Neuronal stem cell (in vitro differentiated cells): ENCODE data around the gene STAC3.

Source experiments
- DNase-seq: peaks from one replicate; pipeline ENCODE4 v3.0.0-alpha.2; 2013; ENCODE audit warnings: low spot score
- H2AFZ ChIP-seq: one replicate; pipeline ENCODE4 v1.6.1; 2013; ENCODE audit warnings: mild to moderate bottlenecking, low read length, inconsistent platforms
- H2AK5ac ChIP-seq: 2 replicates; pipeline ENCODE4 v1.6.1; 2013; ENCODE audit warnings: low read depth, mild to moderate bottlenecking, inconsistent platforms, low read length, moderate library complexity, mixed read lengths
- H2BK120ac ChIP-seq: 2 replicates; pipeline ENCODE4 v1.6.1; 2013; ENCODE audit warnings: low read depth, mild to moderate bottlenecking, inconsistent platforms, low read length, moderate library complexity, mixed read lengths
- H2BK12ac ChIP-seq: one replicate; pipeline ENCODE4 v1.6.1; 2013; ENCODE audit warnings: low read length, inconsistent platforms
- H2BK15ac ChIP-seq: 2 replicates; pipeline ENCODE4 v1.6.1; 2013; ENCODE audit warnings: mild to moderate bottlenecking, low read length, inconsistent platforms, mixed read lengths
- H2BK5ac ChIP-seq: one replicate; pipeline ENCODE4 v1.6.1; 2013; ENCODE audit warnings: inconsistent platforms, mild to moderate bottlenecking, low read length, moderate library complexity
- H3K14ac ChIP-seq: one replicate; pipeline ENCODE4 v1.6.1; 2013; ENCODE audit warnings: low read length, inconsistent platforms
- H3K18ac ChIP-seq: 2 replicates; pipeline ENCODE4 v1.6.1; 2013; ENCODE audit warnings: low read length, inconsistent platforms
- H3K23ac ChIP-seq: 2 replicates; pipeline ENCODE4 v1.6.1; 2013; ENCODE audit warnings: low read depth, mild to moderate bottlenecking, mixed read lengths, low read length, inconsistent platforms; ENCODE audit not compliant: poor library complexity
- H3K27ac ChIP-seq: replicated peaks from 3 replicates; pipeline ENCODE4 v1.5.1; 2013; ENCODE audit warnings: low read length, inconsistent platforms
- H3K27me3 ChIP-seq, 3 experiments: 2 replicates each; pipeline ENCODE4 v1.6.1; 2013; ENCODE audit warnings: low read length in 3 of 3, mild to moderate bottlenecking in 2 of 3, inconsistent platforms in 1 of 3, low read depth in 1 of 3, mixed read lengths in 1 of 3, moderate library complexity in 1 of 3; ENCODE audit not compliant: control insufficient read depth in 3 of 3, insufficient read depth in 3 of 3
- H3K36me3 ChIP-seq, 2 donors: replicated peaks in 1 of 2; 2 replicates each; pipeline ENCODE4 v1.6.1; 2013; ENCODE audit warnings: low read length in 2 of 2; ENCODE audit not compliant: control insufficient read depth in 2 of 2, insufficient read depth in 2 of 2
- H3K4ac ChIP-seq: 2 replicates; pipeline ENCODE4 v1.6.1; 2013; ENCODE audit warnings: inconsistent platforms, mild to moderate bottlenecking, low read length, moderate library complexity
- H3K4me1 ChIP-seq, 2 donors: 1 replicate in 1 of 2; 2 replicates in 1 of 2; pipeline ENCODE4 v1.6.1; 2013; ENCODE audit warnings: low read length in 2 of 2, low read depth in 1 of 2; ENCODE audit not compliant: control insufficient read depth in 2 of 2, insufficient read depth in 1 of 2
- H3K4me2 ChIP-seq: one replicate; pipeline ENCODE4 v1.6.1; 2013; ENCODE audit warnings: mild to moderate bottlenecking, low read length, inconsistent platforms; ENCODE audit not compliant: insufficient read depth, poor library complexity, severe bottlenecking
- H3K4me3 ChIP-seq, 2 donors: 2 replicates each; pipeline ENCODE4 v1.5.1; 2013; ENCODE audit warnings: low read length in 2 of 2, mild to moderate bottlenecking in 2 of 2, inconsistent platforms in 1 of 2, moderate library complexity in 1 of 2
- H3K79me1 ChIP-seq: one replicate; pipeline ENCODE4 v1.6.1; 2013; ENCODE audit warnings: low read depth, mild to moderate bottlenecking, inconsistent platforms, low read length, moderate library complexity
- H3K9ac ChIP-seq: one replicate; pipeline ENCODE4 v1.6.1; 2013; ENCODE audit warnings: mild to moderate bottlenecking, low read depth, low read length, inconsistent platforms; ENCODE audit not compliant: poor library complexity
- H3K9me3 ChIP-seq, 2 donors: replicated peaks in 1 of 2; 2 replicates each; pipeline versions ENCODE3 to v1.6.1; 2013; ENCODE audit warnings: low read length in 2 of 2, mild to moderate bottlenecking in 2 of 2, inconsistent platforms in 1 of 2, low read depth in 1 of 2, mixed read lengths in 1 of 2, moderate library complexity in 1 of 2; ENCODE audit not compliant: control insufficient read depth in 2 of 2, insufficient read depth in 1 of 2
- H4K8ac ChIP-seq: one replicate; pipeline ENCODE4 v1.6.1; 2013; ENCODE audit warnings: low read depth, mild to moderate bottlenecking, inconsistent platforms, low read length, moderate library complexity
- H4K91ac ChIP-seq: one replicate; pipeline ENCODE4 v1.6.1; 2013; ENCODE audit warnings: low read length, low read depth, mild to moderate bottlenecking, inconsistent platforms; ENCODE audit not compliant: poor library complexity
- WGBS, 2 donors: extraction: QIAGEN DNeasy Blood & Tissue Kit; methylation state at CpG; one replicate each; pipeline ENCODE4 v1.1.7; 2013; ENCODE audit warnings: missing lambda C conversion rate in 2 of 2, mixed read lengths in 1 of 2; ENCODE audit not compliant: insufficient read length in 2 of 2, insufficient replicate concordance in 1 of 2; ENCODE audit errors: extremely low coverage in 2 of 2; 5-methylcytosine and 5-hydroxymethylcytosine counted together

The STAC3 gene

DNA sequence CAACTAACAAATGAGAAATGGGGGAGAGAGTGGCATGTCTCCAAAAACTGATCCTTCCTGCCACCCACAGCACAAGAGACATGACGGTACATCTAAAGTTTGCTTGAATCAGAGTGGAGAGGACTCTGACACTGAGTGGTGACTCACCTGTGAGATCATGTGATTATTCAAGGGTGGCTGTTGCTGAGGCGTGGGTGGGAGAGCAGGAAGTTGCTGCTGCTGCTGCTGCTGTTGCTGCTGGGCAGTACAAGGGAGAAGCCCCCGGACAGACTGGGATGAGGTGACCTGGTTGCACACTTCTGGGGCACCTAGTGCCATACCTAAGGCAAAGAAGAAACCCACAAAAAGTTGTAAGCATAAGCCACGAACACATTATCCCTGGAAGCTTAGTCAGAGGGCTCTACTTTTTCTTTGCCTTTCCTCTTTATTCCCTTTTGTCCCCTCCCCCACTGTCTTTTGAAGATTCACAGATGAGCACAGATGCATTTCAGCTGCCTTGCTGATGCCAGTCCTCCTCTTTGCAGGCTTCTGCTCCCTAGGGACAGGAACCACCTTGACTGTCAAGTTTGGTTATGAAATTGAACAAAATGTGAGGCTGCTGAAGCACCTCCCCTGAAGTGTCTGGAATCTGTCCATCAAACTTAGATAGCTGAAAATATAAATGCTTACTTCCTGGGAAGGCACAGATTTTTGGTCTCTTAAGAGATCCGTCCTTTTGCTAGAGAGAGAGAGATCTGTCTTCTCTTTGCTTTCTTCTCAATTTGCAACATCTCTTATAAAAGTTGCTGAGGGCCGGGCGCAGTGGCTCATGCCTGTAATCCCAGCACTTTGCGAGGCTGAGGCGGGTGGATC is 29.4 kb upstream of the STAC3 start:
- Histone ChIP-seq H3K4ac (no peak overlapping the region), H3K27ac (no peak overlapping the region), H3K14ac (no peak overlapping the region), H2BK120ac (no peak overlapping the region), H3K9me3 (no peaks in the 10 kb centered on the region), H3K18ac (no peak overlapping the region), H4K8ac (no peak overlapping the region), H3K4me2 (no peak overlapping the region), H3K27me3 (no peaks in the 10 kb centered on the region), H2AK5ac (no peak overlapping the region), H3K79me1 (no peaks in the 10 kb centered on the region), H2AFZ (no peak overlapping the region), H3K9ac (no peak overlapping the region), H2BK5ac (no peak overlapping the region), H2BK12ac (no peak overlapping the region), H4K91ac (no peak overlapping the region), H3K36me3 (peaks cover 11 to 81% of the 10 kb centered on the region in 2 donors), H2BK15ac (no peak overlapping the region), H3K4me3 (no peak overlapping the region), H3K4me1 (peaks cover 1 to 3% of the 10 kb centered on the region in 2 donors), H3K23ac (no peak overlapping the region)
- DNase-seq = no peak
- no CpG with 5 or more reads among the region's 9 CpGs for WGBS, 2 donors

DNA sequence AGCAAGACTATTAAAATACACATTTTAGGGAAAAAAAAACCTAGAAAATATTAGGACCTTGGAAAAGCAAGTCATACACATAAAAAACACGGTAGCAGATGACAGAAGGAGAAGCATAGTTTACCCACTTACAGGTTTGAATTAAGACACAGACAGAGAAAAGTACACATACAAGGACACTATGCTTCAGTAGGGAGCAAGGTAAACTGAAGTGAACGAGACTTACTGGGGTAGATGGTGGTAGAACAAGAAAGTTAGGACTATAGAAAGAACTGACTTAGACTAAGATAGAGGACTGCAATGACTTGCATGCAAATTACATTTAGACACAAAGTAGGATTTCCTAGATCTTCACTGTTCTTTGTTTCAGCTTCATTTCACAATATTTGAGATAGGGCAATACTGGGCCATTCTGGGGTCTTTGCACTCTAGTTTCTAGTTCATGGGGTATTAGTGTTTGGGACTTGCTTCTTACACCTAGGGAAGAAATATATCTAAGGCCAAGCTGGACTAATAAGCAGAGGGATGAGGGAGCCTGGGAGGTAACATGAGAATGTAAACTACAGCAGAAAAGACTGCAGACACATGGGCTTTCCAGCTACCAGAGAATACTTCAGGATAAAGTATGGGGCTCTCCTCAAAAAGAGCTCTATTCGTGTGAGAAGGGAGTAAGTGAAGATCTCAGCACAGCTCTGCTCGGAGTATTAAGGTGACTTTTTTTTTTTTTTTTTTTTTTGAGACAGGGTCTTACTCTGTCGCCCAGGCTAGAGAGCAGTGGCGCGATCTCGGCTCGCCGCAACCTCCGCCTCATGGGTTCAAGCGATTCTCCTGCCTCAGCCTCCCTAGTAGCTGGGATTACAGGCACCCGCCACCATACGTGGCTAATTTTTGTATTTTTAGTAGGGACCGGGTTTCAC is 27.7 kb upstream of the STAC3 start:
- Histone ChIP-seq H3K27me3 (no peaks in the 10 kb centered on the region), H2BK12ac (no peak overlapping the region), H3K36me3 (peaks cover 10 to 71% of the 10 kb centered on the region in 2 donors), H4K91ac (no peak overlapping the region), H2BK15ac (no peak overlapping the region), H2BK5ac (no peak overlapping the region), H2AFZ (no peak overlapping the region), H2BK120ac (no peak overlapping the region), H3K4ac (no peak overlapping the region), H2AK5ac (no peak overlapping the region), H3K27ac (no peak overlapping the region), H3K9me3 (no peaks in the 10 kb centered on the region), H3K18ac (no peak overlapping the region), H3K14ac (no peak overlapping the region), H3K4me3 (no peak overlapping the region), H3K9ac (no peak overlapping the region), H4K8ac (no peak overlapping the region), H3K23ac (no peak overlapping the region), H3K79me1 (no peaks in the 10 kb centered on the region), H3K4me1 (peaks cover 1 to 3% of the 10 kb centered on the region in 2 donors), H3K4me2 (no peak overlapping the region)
- WGBS, 2 donors = no CpG with 5 or more reads among the region's 15 CpGs
- no peak for DNase-seq

DNA sequence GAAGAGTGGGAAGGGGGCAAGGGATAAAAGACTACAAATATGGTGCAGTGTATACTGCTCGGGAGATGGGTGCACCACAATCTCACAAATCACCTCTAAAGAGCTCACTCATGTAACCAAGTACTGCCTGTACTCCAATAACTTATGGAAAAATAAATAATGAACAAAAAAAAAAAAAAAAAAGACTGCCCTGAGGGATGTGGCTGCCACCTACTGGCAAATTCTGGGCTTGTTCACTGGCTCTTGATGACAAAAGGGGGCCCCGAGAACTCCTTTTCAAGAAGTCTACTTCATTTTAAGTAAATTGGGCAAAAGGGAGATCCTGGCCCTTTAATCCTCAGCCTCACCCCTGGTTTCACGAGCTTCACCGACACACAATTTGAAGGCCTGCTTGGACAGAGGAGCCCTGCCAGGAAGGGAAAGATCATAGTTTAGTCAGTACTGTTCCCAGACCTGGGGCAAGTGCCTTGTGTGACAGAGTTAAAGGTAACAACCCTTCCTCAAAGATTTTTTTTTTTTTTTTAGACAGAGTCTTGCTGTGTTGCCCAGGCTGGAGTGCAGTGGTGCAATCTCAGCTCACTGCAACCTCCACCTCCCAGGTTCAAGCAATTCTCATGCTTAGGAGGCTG is 26.1 kb upstream of the STAC3 start:
- no peak overlapping the region for H3K4ac ChIP-seq
- H3K27ac ChIP-seq = no peak overlapping the region
- no peak overlapping the region for H2BK12ac ChIP-seq
- H3K4me3 ChIP-seq = no peak overlapping the region
- H4K8ac ChIP-seq = no peak overlapping the region
- H3K79me1 ChIP-seq = no peaks in the 10 kb centered on the region
- no peak overlapping the region for H2BK5ac ChIP-seq
- H3K23ac ChIP-seq = no peak overlapping the region
- H3K9me3 ChIP-seq = no peaks in the 10 kb centered on the region
- no peak overlapping the region for H2AK5ac ChIP-seq
- peaks cover 1 to 3% of the 10 kb centered on the region in 2 donors for H3K4me1 ChIP-seq
- H2AFZ ChIP-seq = no peak overlapping the region
- H3K36me3 ChIP-seq = peaks cover 8 to 69% of the 10 kb centered on the region in 2 donors
- no peaks in the 10 kb centered on the region for H3K27me3 ChIP-seq
- H3K18ac ChIP-seq = no peak overlapping the region
- no peak overlapping the region for H3K9ac ChIP-seq
- H3K14ac ChIP-seq = no peak overlapping the region
- H2BK15ac ChIP-seq = no peak overlapping the region
- no peak for DNase-seq
- no peak overlapping the region for H3K4me2 ChIP-seq
- H4K91ac ChIP-seq = no peak overlapping the region
- WGBS, 2 donors = no CpG with 5 or more reads among the region's 4 CpGs
- H2BK120ac ChIP-seq = no peak overlapping the region
